HT1080 (cell line): Measurements from ENCODE around the gene DYNC1I1. TPM values are rescaled to one million over a fixed set of nuclear protein-coding genes. Genes with fewer than 3 reads are reported as not detected.

Experiments
- DNase-seq: peaks from one replicate; pipeline ENCODE4 v3.0.0-alpha.2; 2015; ENCODE audit warnings: low read depth
- total RNA-seq: library from RNA; depleted of rRNA; stranded (reverse); fragments of >200 nt; shearing (Covaris generic); gene quantifications from 2 replicates; pipeline ENCODE4 v1.2.3, GENCODE V29; 2014

Gene DYNC1I1
- total RNA-seq, 1 experiment from 2014 or later = 2.7 TPM

GRCh38 chr7:95788884-95789283, 16.5 kb downstream of the DYNC1I1 start:
- no peak for DNase-seq

GRCh38 chr7:95793658-95794057, 21.3 kb downstream of the DYNC1I1 start:
- DNase-seq = no peak

- peak; percentile 43 for DNase-seq
Measured at GRCh38 chr7:95794917-95795515, 22.7 kb downstream of the DYNC1I1 start.

GRCh38 chr7:95796617-95797016, 24.3 kb downstream of the DYNC1I1 start:
- no peak for DNase-seq

- peak; percentile 11 for DNase-seq
Measured at GRCh38 chr7:95798401-95798930, 26.1 kb downstream of the DYNC1I1 start.

- DNase-seq = no peak
Measured at GRCh38 chr7:95800787-95801186, 28.4 kb downstream of the DYNC1I1 start.

GRCh38 chr7:95802270-95802669, 29.9 kb downstream of the DYNC1I1 start:
- no peak for DNase-seq

- no peak for DNase-seq
Measured at GRCh38 chr7:95804052-95804451, 31.7 kb downstream of the DYNC1I1 start.

- no peak for DNase-seq
Measured at GRCh38 chr7:95805909-95806308, 33.6 kb downstream of the DYNC1I1 start.

GRCh38 chr7:95808396-95808795, 36.0 kb downstream of the DYNC1I1 start:
- DNase-seq = no peak

- no peak for DNase-seq
Measured at GRCh38 chr7:95811846-95812445, 39.6 kb downstream of the DYNC1I1 start.

GRCh38 chr7:95814721-95815120, 42.4 kb downstream of the DYNC1I1 start:
- no peak for DNase-seq

- no peak for DNase-seq
Measured at GRCh38 chr7:95817866-95818640, 45.7 kb downstream of the DYNC1I1 start.

GRCh38 chr7:95820778-95821177, 48.4 kb downstream of the DYNC1I1 start:
- no peak for DNase-seq

- DNase-seq = no peak
Measured at GRCh38 chr7:95822717-95823116, 50.4 kb downstream of the DYNC1I1 start.

GRCh38 chr7:95824616-95825015, 52.3 kb downstream of the DYNC1I1 start:
- DNase-seq = no peak

GRCh38 chr7:95828824-95829790, 56.8 kb downstream of the DYNC1I1 start:
- DNase-seq = no peak

- peak; percentile 9 for DNase-seq
Measured at GRCh38 chr7:95840953-95841950, 68.9 kb downstream of the DYNC1I1 start.

GRCh38 chr7:95843286-95843685, 70.9 kb downstream of the DYNC1I1 start:
- DNase-seq = no peak

- DNase-seq = no peak
Measured at GRCh38 chr7:95845007-95845406, 72.7 kb downstream of the DYNC1I1 start.
